NCI-H1930 (cell line): Measurements from ENCODE around the gene MPV17L2.
"Not testable (repeated sequence)": the region's sequence is repeated elsewhere in the genome, so short reads cannot be mapped to it uniquely, and the experiment has no call there.

Experiments
- DNase-seq, 2 experiments: peaks; one replicate each; lab custom pipeline; 2025; lab: John Stamatoyannopoulos, UW

MPV17L2 gene

GRCh38 chr19:18192673-18193387 is at the start of gene MPV17L2:
Gene MPV17L2 (plus strand): TSS chr19:18193218. CDS start chr19:18193282, 64 bp downstream.
- DNase-seq: peak; percentile 96 to 97

GRCh38 chr19:18143902-18144301 is 49.1 kb upstream of the MPV17L2 start:
- no peak for DNase-seq

DNA sequence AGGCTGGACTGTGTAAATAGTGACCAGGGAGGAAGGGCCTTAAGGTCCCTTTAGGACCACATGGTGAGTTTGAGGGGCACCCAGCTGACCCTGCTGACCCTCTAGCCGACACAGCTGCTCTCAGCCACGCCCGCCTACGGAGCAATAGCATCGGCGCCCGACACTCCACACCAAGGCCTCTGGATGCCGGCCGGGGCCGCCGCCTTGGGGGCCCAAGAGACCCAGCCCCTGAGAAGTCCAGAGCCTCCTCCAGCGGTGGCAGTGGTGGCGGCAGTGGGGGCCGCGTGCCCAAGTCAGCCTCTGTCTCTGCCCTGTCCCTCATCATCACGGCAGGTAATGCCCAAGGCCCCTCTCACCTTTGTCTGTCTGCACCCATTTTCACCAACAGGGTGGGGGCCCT is 48.7 kb upstream of the MPV17L2 start:
- DNase-seq: no peak

DNA sequence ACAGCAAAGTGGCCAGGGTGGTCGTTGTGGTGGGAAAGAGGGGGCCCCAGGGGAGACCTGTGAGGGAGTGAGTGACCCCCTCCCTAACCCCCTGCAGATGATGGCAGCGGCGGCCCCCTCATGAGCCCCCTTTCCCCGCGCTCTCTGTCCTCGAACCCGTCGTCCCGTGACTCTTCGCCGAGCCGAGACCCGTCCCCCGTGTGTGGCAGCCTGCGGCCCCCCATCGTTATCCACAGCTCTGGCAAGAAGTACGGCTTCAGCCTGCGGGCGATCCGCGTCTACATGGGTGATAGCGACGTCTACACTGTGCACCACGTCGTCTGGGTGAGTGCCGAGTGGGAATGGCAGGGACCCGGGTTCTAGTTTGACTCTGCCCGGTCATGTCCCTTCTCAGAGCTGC is 48.1 kb upstream of the MPV17L2 start:
- no peak for DNase-seq

DNA sequence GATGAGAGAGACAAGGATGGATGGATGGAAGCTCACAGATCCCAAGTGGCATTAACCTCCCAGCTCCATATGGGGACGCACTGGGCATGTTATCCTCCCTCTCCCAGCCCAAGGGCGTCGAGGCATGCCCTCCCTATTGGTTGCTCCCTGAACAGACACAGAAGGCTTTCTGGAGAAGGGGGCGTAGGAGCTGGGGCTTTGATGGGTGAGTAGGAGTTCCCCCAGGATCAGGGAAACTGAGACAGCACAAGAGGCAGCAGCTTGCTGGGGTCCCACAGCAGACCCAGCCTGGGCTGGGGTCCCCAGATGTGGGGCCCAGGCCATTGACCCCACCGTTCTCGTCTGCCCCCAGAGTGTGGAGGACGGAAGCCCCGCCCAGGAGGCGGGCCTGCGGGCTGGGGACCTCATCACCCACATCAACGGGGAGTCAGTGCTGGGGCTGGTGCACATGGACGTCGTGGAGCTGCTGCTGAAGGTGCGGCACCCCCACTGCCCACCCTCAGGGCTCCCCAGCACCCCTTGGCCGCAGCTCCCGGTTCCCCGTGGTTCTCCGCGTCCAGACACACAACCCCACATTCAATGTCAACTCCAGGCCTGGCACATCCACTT is 47.5 kb upstream of the MPV17L2 start:
- DNase-seq: no peak

DNA sequence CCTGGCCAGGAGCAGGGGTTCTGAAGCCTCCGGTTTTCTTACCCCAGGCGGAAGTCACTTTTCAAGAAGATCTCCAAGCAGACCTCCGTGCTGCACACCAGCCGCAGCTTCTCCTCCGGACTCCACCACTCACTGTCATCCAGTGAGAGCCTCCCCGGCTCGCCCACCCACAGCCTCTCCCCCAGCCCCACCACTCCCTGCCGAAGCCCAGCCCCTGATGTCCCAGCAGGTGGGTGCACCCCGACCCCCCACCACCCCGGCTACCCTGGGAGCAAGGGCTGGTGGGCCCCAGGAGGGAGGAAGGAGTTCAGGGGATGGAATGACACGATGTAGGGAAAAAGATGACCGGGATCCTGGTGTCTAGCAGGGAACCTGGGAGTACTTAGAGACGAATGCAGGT is 45.6 kb upstream of the MPV17L2 start:
- no peak for DNase-seq

DNA sequence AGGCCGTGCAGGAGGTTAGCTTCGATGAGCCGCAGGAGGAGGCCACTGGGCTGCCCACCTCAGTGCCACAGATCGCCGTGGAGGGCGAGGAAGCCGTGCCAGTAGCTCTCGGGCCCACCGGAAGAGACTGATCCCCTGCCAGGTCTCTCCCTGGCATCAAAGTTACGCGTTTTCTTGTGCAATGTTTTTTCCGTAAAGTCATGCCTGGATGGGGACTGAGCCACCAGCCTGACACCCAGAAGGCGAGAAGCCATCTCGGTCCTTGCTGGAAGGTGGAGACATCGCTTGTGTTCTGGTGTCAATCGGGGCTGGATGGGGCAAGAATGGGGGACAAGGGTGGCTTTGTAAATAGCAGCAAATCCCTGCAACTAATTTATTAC is 43.4 kb upstream of the MPV17L2 start:
- DNase-seq: no peak

DNA sequence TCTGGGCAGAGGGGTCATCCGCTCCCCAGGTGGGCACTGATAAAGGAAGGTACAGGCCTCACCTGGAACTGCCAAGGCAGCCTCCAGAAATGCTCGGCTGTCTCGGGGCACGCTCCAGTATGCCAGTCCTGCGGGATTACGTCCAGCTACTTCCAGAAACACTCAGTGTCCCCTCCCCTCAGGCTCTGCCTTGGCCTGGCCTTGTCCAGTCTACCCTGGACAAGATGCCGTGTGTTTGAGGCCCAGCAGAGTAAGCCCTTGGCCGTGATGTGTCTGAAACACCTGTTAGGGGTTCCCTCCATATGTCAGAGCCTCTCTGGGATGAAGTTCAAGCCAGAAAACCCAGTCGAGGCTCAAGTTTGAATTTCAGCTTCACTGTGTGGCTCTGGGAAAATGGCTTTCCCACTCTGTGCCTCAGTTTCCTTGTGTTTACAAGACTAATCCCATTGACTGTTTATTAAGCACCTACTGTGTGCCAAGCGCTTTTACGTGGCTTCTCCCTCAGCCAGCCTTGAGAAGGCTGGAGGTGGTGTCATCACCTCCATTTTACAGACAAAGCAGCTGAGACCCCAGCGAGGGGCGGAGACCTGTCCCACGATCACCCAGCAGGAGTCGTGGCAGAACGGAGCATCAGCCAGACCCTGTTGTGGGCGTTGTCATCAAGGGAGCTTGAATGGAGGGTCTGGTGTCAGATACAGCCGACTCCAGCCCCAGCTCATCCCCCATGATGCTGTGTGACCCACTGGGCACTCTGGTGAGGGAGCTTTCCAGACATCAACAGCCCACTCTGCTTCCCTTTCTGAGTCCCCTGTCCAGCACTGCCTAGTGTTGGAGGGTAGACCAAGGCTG is 42.0 kb upstream of the MPV17L2 start:
- DNase-seq: no peak

- DNase-seq: peak; percentile 87 to 91
Measured at GRCh38 chr19:18152442-18152816, 40.6 kb upstream of the MPV17L2 start.

- DNase-seq: peak; percentile 96 to 98
Measured at GRCh38 chr19:18152817-18153555, 40.0 kb upstream of the MPV17L2 start, which contains the start of gene PIK3R2. Gene PIK3R2 (plus strand): TSS chr19:18153163. CDS start chr19:18155880, 2,717 bp downstream.

DNA sequence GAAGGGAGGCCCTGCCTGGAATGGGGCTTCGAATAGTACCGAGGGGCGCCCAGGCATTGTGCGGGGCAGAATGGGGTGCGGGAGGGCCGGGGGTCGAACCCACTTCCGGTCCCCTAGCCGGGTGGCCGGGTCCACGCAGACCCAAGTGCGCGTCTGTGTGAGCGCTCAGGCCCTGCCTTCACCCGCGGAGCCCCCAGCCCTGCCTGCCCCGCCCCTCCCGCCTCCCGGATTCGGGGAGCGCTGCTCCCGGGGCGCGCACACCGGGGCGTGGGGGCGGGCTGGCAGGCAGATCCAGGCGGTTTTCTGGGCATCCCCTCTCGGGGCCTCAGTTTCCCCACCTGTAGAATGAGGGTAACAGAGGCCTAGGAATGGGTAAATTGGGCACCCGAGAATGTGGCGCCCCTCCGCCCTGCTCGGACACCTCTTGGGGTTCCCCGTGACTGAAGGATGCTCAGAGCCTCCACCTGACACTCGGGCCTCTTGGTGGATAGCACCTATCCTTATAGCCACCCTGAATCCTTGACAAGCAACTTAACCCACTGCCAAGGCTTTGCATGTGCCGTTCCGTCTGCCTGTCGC is 39.4 kb upstream of the MPV17L2 start:
- no peak for DNase-seq

DNA sequence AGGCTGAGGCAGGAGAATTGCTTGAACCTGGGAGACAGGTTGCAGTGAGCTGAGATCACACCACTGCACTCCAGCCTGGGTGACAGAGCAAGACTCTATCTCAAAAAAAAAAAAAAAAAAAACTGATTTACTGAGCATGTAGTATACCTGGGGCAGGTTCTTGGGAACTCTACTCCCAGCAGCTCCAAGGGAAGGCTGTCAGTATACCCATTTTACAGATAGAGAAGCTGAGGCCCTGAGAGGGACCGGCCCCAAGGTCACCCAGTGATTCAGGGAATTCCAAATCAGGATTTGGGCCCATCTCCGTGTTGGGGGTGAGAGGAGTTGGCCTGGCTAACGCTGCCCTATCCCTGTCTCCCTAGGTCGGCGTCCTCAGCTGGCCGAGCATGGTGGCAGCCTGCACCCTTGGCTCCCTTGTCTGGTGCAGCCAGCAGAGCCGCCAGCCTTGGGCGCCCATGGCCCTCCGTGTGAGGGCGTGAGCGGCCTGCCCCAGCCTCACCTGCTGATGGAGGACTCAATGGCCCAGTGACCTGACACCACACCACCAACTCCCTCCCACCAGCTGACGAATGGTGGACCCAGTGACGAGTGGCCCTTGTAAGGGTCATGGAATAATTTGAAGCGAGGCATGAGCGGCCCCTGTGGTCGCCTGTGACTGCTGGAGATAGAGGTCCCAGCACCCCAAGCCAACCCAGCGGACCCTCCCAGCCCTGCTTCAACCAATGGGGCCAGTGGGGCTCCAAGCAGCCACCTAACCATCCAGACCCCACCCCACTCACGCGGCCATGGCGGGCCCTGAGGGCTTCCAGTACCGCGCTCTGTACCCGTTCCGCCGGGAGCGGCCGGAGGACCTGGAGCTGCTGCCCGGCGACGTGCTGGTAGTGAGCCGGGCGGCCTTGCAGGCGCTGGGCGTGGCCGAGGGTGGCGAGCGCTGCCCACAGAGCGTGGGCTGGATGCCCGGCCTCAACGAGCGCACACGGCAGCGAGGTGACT is 37.6 kb upstream of the MPV17L2 start:
- DNase-seq: no peak

DNA sequence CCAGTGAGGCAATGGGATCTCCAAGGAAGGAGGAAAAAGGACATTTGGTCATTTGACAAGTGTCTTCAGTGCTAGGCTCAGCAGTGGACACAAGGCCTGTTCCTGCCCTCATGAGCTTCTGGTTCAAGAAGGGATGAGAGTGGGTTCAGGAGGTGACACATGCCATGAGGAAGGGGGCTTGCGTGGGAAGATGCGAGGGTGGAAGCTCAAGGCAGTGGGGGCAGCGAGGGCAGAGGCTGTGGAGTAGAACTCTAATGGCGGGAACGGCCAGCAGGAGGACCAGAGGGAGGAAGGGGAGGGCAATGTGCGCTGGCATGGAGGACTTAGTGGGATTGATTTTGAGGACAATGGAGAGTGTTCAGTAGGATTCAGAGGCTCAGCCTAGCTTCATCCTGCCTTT is 36.8 kb upstream of the MPV17L2 start:
- no peak for DNase-seq

DNA sequence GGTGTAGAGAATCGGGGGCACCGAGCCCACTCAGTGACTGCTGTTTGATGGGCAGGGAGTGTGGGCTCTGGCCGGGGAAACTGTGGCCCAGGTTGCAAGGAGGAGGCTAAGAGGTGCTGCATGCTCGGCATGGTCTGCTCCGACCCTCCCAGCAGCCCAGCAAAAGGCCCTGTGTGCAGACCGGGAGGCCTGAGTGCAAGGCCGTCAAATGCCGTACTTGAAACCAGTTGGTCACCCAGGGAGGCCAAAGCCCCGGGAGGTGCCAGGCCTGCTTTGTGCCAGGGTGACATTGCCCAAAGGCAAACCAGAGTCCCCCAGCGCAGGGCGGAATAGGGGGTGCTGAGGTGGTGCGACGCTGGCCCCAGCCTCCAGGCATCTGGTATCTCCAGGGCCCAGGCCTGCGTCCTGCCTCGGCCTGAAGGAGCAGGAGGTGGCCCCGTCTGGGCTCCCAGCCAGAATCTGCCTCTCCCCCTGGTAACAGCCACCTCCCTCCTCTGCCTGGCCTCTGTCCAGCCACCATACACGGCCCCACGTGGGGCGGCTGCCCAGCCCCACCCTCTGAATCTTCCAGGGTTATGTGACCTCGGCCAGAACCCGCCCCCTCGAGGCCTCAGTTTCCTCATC is 36.1 kb upstream of the MPV17L2 start:
- DNase-seq: no peak

GRCh38 chr19:18157465-18158063 is 35.5 kb upstream of the MPV17L2 start:
- DNase-seq: peak in 1 of 2 experiments; percentile 10

- DNase-seq: no peak
Measured at GRCh38 chr19:18158467-18158866, 34.6 kb upstream of the MPV17L2 start.

DNA sequence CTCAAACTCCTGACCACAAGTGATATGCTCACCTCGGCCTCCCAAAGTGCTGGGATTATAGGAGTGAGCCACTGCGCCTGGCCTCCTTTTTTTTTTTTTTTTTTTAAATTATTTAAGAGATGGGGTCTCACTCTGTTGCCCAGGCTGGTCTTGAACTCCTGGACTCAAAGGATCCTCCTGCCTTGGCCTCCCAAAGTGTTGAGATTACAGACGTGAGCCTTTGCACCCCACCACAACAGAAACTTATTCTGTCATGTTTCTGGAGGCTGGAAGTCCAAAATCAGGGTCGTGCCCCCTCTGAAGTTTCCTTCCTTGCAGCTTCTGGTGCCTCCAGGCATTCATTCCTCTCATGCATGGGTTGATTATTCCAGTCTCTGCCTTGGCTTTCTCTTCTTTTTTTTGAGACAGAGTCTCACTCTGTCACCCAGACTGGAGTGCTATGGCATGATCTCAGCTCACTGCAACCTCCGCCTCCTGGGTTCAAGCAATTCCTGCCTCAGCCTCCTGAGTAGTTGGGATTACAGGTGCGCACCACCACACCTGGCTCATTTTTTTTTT is 33.9 kb upstream of the MPV17L2 start:
- DNase-seq: not testable (repeated sequence)

DNA sequence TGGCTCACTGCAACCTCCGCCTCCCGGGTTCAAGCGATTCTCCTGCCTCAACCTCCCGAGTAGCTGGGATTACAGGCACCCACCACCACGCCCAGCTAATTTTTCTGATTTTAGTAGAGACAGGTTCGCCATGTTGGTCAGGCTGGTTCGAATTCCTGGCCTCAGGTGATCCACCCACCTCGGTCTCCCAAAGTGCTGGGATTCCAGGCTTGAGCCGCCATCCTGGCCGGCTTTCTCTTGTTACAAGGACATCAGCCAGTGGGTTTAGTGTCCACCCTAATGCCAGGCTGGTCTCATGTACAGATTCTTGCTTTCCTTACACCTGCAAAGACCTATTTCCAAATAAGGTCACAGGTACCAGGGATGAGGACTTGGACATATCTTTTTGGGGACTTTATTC is 33.2 kb upstream of the MPV17L2 start:
- no peak for DNase-seq

GRCh38 chr19:18160493-18160970 is 32.5 kb upstream of the MPV17L2 start:
- no peak for DNase-seq
